ENCODE data around the gene IL1B.

The IL1B gene

GRCh38 chr2:112796486-112796885 lies 40.1 kb downstream of the IL1B start:
- no peak overlapping the region for H3K4me3 ChIP-seq (ENCODE audit: insufficient read depth, low read length, poor library complexity, severe bottlenecking)
- no peaks in the 10 kb centered on the region for H3K27me3 ChIP-seq (ENCODE audit: low read length)
- no peaks in the 10 kb centered on the region for H3F3A ChIP-seq (ENCODE audit: insufficient read depth)
- no peak overlapping the region for H3K27ac ChIP-seq (ENCODE audit: low read depth, low read length)
- no peak overlapping the region for H2AFZ ChIP-seq (ENCODE audit: low read depth, low read length, severe bottlenecking)
- TF ChIP-seq CTCF (IDR thresholded peaks at IDR 0.05; ENCODE audit: insufficient read depth, low read length, poor library complexity, severe bottlenecking) (no peak), EZH2phosphoT487 (conservative IDR thresholded peaks at IDR 0.05; ENCODE audit: low read length) (no peak)
- H3K9ac ChIP-seq (ENCODE audit: low read length), result no peak overlapping the region
- H3K4me2 ChIP-seq (ENCODE audit: low read depth, low read length, poor library complexity, severe bottlenecking), result no peak overlapping the region
- no peaks in the 10 kb centered on the region for H4K20me1 ChIP-seq (ENCODE audit: low read depth, low read length)
- H3K36me3 ChIP-seq (ENCODE audit: low read length), result no peaks in the 10 kb centered on the region
- H3K9me3 ChIP-seq (ENCODE audit: insufficient read depth, low read length), result no peaks in the 10 kb centered on the region
- H3K9me2 ChIP-seq (replicated peaks; ENCODE audit: insufficient read depth, low read length), result no peaks in the 10 kb centered on the region; the same call in 1 of the 2 replicates
- H3K79me2 ChIP-seq (ENCODE audit: insufficient read depth, low read length), result no peaks in the 10 kb centered on the region

GRCh38 chr2:112795774-112796173 lies 40.8 kb downstream of the IL1B start:
- Histone ChIP-seq H3F3A (ENCODE audit: insufficient read depth) (no peaks in the 10 kb centered on the region), H3K79me2 (ENCODE audit: insufficient read depth, low read length) (no peaks in the 10 kb centered on the region), H3K9me2 (replicated peaks; ENCODE audit: insufficient read depth, low read length) (no peaks in the 10 kb centered on the region; the same call in 1 of the 2 replicates), H3K27me3 (ENCODE audit: low read length) (no peaks in the 10 kb centered on the region), H3K27ac (ENCODE audit: low read depth, low read length) (no peak overlapping the region), H4K20me1 (ENCODE audit: low read depth, low read length) (no peaks in the 10 kb centered on the region), H2AFZ (ENCODE audit: low read depth, low read length, severe bottlenecking) (no peak overlapping the region), H3K4me3 (ENCODE audit: insufficient read depth, low read length, poor library complexity, severe bottlenecking) (no peak overlapping the region), H3K36me3 (ENCODE audit: low read length) (no peaks in the 10 kb centered on the region), H3K4me2 (ENCODE audit: low read depth, low read length, poor library complexity, severe bottlenecking) (no peak overlapping the region), H3K9me3 (ENCODE audit: insufficient read depth, low read length) (no peaks in the 10 kb centered on the region), H3K9ac (ENCODE audit: low read length) (no peak overlapping the region)
- TF ChIP-seq EZH2phosphoT487 (conservative IDR thresholded peaks at IDR 0.05; ENCODE audit: low read length), result no peak
- no peak for TF ChIP-seq CTCF (IDR thresholded peaks at IDR 0.05; ENCODE audit: insufficient read depth, low read length, poor library complexity, severe bottlenecking)

- H3K27me3 ChIP-seq (ENCODE audit: low read length), result no peaks in the 10 kb centered on the region
- no peaks in the 10 kb centered on the region for H3K9me3 ChIP-seq (ENCODE audit: insufficient read depth, low read length)
- no peak overlapping the region for H3K4me2 ChIP-seq (ENCODE audit: low read depth, low read length, poor library complexity, severe bottlenecking)
- TF ChIP-seq EZH2phosphoT487 (conservative IDR thresholded peaks at IDR 0.05; ENCODE audit: low read length) (no peak), CTCF (IDR thresholded peaks at IDR 0.05; ENCODE audit: insufficient read depth, low read length, poor library complexity, severe bottlenecking) (no peak)
- H3K36me3 ChIP-seq (ENCODE audit: low read length), result no peaks in the 10 kb centered on the region
- no peaks in the 10 kb centered on the region for H3F3A ChIP-seq (ENCODE audit: insufficient read depth)
- H3K79me2 ChIP-seq (ENCODE audit: insufficient read depth, low read length), result no peaks in the 10 kb centered on the region
- no peak overlapping the region for H3K27ac ChIP-seq (ENCODE audit: low read depth, low read length)
- H3K9me2 ChIP-seq (replicated peaks; ENCODE audit: insufficient read depth, low read length), result no peaks in the 10 kb centered on the region; the same call in 1 of the 2 replicates
- H4K20me1 ChIP-seq (ENCODE audit: low read depth, low read length), result no peaks in the 10 kb centered on the region
- H2AFZ ChIP-seq (ENCODE audit: low read depth, low read length, severe bottlenecking), result no peak overlapping the region
- no peak overlapping the region for H3K4me3 ChIP-seq (ENCODE audit: insufficient read depth, low read length, poor library complexity, severe bottlenecking)
- H3K9ac ChIP-seq (ENCODE audit: low read length), result no peak overlapping the region
These were observed 41.7 kb downstream of the IL1B start for GRCh38 chr2:112794841-112795240.
